H7 (cell line): Measurements from ENCODE around the gene SLC5A10. TPM values are rescaled to one million over a fixed set of nuclear protein-coding genes. Genes with fewer than 3 reads are reported as not detected.
"Not testable (repeated sequence)": the region's sequence is repeated elsewhere in the genome, so short reads cannot be mapped to it uniquely, and the experiment has no call there.

ENCODE experiments used
- DNase-seq: peaks from one replicate; pipeline ENCODE4 v3.0.0; 2012
- H3K27me3 ChIP-seq: 2 replicates; pipeline ENCODE4 v1.6.0; 2011; ENCODE audit warnings: mild to moderate bottlenecking, low read length; ENCODE audit not compliant: control insufficient read depth, insufficient read depth
- H3K36me3 ChIP-seq: replicated peaks from 2 replicates; pipeline ENCODE4 v1.5.1; 2011; ENCODE audit warnings: low read length; ENCODE audit not compliant: control insufficient read depth, insufficient read depth
- H3K4me3 ChIP-seq: 2 replicates; pipeline ENCODE4 v1.5.1; 2011; ENCODE audit warnings: low read depth, mild to moderate bottlenecking, control low read depth, low read length, moderate library complexity; ENCODE audit not compliant: insufficient read depth
- total RNA-seq: library from RNA; depleted of rRNA; stranded (reverse); fragments of >200 nt; shearing (Covaris generic); gene quantifications from 2 replicates; pipeline ENCODE4 v1.2.3, GENCODE V29; 2014; rRNA removed

Gene SLC5A10
- not detected in 2 replicates for total RNA-seq

DNA sequence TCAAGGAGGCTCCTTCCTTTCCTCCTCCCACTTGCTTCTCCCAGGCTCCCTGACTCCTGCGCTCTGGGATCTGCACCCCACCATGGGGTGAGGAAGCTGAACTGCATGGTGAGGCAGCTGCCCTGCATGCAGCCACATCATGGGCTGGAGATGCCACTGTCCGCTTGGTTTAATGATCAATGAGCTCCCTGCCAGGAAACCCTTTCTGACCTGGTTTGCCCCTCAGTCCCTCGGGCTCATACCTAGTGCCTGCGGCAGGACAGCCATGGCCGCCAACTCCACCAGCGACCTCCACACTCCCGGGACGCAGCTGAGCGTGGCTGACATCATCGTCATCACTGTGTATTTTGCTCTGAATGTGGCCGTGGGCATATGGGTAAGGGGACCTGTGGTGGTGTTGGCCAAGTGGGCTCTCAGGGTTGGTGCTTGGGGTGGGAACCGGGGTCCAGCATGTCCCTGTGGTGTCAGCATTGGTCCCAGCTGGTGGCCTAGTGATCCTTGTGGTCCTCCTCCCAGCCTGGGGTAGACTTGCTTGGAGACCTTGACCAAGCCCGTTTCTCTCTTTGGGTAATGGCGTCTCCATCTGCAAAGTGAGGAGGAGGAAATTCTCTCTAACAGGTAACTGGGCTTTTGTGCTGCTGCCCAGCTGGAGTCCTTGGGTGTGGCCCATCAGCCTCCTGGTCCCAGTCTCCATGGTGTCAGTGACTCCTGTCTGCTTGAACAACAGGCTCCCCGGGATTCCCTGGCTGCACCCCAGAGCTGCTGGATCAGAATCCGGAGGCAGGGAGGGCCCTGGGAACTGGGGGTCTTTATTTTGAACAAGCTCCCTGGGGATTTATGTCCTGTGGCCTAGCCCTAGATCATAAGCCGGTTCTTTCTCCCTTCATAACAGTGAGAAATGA, at the start of gene SLC5A10:
Gene SLC5A10, plus strand, starts transcription at position 225 of the 902 bp plus-strand sequence. Its CDS starts 41 bp downstream, at position 266.
- Histone ChIP-seq H3K36me3 (no peaks in the 10 kb centered on the region), H3K4me3 (no peak within 1 kb of the TSS), H3K27me3 (no peaks in the 10 kb centered on the region)
- DNase-seq, result peak; percentile 85

DNA sequence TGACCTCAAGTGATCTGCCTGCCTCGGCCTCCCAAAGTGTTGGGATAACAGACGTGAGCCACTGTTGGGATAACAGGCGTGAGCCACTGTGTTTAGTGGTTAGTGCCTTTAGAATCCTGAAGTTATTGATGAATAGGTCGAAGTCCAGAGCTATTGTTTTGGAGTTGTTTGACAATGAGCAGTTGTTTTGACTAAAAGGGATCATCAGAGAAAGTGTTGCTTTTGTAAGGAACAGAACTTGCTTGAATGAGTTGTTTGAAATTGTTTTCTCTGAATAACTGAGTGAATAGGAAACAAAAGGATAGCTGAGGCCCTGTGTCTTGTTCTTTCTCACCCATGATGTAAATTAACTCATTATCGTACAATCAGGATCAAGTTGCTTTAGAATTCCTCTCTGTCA, 47.5 kb upstream of the SLC5A10 start:
- Histone ChIP-seq H3K27me3 (no peaks in the 10 kb centered on the region), H3K4me3 (no peak overlapping the region), H3K36me3 (peaks cover 3% of the 10 kb centered on the region)
- no peak for DNase-seq

DNA sequence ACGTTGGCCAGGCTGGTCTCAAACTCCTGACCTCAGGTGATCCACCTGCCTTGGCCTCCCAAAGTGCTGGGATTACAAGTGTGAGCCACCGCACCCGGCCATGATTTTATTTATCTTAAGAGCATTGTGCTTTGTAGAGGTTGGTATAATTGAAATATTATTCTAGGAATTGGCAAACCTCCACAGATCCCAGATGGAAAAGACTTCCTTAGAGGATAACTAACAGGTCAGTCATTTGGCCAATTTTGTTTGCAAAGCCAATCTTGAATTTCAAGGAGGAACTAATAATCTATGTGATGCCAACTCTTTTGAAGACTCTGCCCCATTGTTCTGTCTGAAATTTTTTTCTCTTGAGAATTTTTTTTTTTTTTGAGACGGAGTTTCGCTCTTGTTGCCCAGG, 46.7 kb upstream of the SLC5A10 start:
- no peak for DNase-seq
- H3K27me3 ChIP-seq, result no peaks in the 10 kb centered on the region
- peaks cover 3% of the 10 kb centered on the region for H3K36me3 ChIP-seq
- H3K4me3 ChIP-seq, result no peak overlapping the region

DNA sequence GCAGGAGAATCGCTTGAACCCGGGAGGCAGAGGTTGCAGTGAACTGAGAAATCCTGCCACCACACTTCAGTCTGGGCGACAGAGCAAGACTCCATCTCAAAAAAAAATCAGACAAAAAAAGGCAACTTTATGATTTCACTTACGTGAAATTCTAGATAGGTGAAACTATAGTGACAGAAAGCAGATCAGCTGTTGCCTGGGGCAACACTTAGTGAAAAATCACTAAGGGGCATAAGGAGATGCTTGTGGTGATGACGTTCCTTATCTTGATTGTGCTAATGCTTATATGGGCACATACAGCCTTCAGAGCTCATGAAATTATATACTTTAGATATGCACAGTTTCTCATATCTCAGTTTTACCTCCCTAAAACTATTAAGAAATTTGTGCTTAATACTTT, 41.6 kb upstream of the SLC5A10 start:
- peaks cover 4% of the 10 kb centered on the region for H3K36me3 ChIP-seq
- DNase-seq, result no peak
- H3K4me3 ChIP-seq, result no peak overlapping the region
- H3K27me3 ChIP-seq, result no peaks in the 10 kb centered on the region

DNA sequence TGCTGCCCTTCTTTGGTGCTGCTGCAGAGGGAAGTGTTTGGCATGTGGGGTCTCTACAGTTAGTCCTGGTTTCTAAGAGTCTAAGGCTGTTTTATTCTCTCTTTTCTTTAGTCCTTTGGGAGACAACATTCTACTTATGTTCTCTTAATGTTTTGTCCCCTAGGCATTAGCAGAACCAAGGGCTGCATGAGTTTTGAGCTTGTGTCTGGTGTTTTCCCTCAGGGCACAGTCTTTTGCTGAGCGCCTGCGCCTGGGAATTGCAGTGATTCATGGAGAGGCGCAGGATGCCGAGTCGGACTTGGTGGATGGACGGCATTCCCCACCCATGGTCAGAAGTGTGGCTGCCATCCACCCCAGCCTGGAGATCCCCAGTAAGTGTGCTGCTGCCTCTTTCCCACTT, 41.1 kb upstream of the SLC5A10 start:
- Histone ChIP-seq H3K4me3 (no peak overlapping the region), H3K36me3 (peaks cover 7% of the 10 kb centered on the region), H3K27me3 (no peaks in the 10 kb centered on the region)
- DNase-seq, result no peak

DNA sequence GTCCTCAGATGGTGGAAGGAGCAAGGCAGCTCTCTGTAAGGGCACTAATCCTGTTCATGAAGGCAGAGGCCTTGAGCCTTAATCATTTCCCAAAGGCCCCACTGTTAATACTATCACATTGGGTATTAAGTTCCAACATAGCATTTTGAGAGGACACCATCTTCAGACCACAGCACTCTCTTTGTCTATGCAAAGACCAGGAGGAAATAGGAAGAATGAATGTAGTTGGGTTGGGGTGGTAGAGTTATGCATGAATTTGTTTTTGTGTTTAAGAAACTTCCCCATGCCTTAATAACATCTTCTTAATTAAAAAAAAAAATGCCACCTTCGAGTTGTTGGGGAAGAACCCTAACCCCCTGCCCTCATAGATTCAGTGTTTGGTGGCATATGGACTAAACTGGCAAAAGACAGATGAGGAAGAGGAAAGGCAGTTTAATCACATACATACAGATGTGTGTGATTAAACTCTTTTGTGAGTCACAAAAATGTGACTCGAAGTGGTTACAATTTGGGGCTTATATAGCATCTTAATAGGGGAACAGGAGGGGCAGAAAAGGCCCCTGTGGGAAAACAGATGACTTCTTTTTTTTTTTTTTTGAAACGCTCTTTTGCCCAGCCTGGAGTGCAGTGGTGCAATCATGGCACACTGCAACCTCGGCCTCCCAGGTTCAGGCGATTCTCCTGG, 35.0 kb upstream of the SLC5A10 start:
- no peaks in the 10 kb centered on the region for H3K27me3 ChIP-seq
- no peak for DNase-seq
- peaks cover 7% of the 10 kb centered on the region for H3K36me3 ChIP-seq
- H3K4me3 ChIP-seq, result no peak overlapping the region

DNA sequence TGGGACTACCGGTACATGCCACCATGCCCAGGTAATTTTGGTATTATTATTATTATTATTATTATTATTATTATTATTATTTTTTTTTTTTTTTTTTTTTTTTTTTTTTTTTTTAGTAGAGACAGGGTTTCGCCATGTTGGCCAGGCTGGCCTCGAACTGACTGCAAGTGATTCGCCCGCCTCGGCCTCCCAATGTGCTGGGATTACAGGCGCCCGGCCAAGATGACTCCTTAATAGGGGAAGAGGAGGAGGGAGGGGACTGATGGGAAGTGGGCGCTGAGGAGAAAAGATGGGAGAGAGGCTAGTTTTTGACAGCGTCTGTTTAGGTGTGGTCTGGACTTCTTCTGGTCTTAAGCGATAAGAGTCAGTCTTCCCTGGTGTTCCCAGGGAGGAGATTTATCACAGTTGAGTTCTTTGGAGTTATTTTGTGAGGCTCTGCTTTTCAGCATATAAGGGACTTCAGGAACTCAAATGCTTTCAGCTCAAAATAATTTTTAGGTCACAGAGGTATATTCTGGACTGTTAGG, 34.4 kb upstream of the SLC5A10 start:
- Histone ChIP-seq H3K4me3 (no peak overlapping the region), H3K27me3 (no peaks in the 10 kb centered on the region), H3K36me3 (peaks cover 5% of the 10 kb centered on the region)
- no peak for DNase-seq

DNA sequence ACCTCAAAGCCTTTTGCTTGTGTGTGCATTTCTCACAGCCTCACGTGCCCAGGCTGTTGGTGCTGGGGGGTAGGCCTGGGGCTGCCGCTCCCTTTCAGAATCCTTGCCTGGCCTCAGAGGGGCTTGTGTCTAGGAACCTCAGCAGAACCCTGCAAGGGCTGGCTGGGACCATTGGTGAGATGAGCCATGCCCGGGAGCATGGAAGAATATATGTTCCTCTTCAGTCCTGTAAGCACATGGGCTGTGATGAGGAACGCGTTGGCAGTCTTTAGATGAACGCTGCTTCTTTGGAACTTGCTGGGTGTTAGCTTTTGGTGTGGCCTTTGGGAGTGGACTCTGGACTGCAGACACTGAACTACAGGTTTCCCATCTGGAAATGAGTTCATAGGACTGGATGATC, 32.0 kb upstream of the SLC5A10 start:
- Histone ChIP-seq H3K27me3 (no peaks in the 10 kb centered on the region), H3K4me3 (no peak overlapping the region), H3K36me3 (peaks cover 5% of the 10 kb centered on the region)
- no peak for DNase-seq

DNA sequence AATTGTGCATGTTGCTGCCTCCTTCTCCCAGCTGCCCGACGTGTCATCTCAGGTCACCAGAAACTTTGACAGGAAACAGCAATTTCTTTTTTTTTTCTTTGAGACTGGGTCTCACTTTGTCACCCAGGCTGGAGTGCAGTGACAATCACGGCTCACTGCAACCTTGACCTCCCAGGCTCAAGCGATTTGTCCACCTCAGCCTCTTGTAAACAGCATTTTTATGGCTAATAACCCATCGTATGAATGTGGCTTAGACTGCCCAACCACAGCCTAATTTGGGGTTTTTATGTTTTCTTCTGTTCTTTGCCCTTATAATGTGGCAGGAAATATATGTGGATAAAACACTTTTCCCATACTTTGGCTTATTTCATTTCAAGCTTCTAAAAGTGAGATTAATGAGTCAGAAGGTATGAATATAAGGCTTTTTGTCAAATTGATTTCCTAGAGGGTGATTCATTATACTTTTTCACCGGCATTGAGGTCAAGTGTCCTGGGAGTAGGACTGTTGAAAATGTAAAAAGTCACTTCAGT, 31.0 kb upstream of the SLC5A10 start:
- Histone ChIP-seq H3K36me3 (peaks cover 3% of the 10 kb centered on the region), H3K27me3 (no peaks in the 10 kb centered on the region), H3K4me3 (no peak overlapping the region)
- DNase-seq, result no peak

DNA sequence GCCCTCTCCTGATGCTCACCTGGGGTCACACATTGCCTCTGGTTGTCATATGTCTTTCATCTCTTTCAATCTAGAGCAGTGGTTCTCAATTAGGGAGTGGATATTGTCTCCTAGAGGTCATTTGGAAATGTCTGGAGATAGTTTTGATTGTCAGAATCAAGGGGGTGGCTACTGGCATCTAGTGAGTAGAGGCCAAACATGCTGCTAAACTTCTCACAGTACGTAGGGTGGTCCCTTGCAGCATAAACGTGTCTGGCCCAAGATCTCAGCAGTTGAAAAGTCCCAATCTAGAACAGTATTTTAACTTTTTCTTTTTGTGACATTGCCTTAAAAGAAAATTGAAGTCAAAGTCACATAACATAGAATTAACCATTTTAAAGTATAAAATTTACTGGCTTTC, 30.5 kb upstream of the SLC5A10 start:
- DNase-seq, result no peak
- no peak overlapping the region for H3K4me3 ChIP-seq

DNA sequence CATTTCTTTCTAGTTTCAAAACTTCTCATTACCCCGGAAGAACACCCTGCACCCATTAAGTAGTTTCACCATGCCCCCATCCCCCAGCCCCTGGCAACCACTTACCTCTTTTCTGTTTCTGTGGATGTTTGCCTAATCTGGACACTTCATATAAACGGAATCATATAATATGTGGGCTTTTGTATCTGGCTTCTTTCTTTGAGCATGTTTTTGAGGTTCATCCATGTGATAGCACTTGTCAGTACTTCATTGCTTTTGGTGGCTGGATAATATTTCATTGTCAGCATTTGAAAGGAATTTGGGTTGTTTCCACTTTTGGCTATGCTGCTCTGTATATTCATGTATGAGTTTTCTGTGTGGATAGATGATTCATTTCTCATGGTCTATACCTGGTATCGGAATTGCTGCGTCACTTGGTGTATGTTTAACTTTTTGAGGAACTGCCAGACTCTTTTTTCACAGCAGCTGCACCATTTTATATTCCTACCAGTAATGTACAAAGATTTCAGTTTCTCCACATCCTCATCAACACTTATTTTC, 30.0 kb upstream of the SLC5A10 start:
- no peak for DNase-seq
- peaks cover 2% of the 10 kb centered on the region for H3K36me3 ChIP-seq
- H3K27me3 ChIP-seq, result no peaks in the 10 kb centered on the region
- H3K4me3 ChIP-seq, result no peak overlapping the region

More for the DNA sequence above, 30.5 kb upstream of the SLC5A10 start:
- H3K36me3 ChIP-seq, result peaks cover 3% of the 10 kb centered on the region
- no peaks in the 10 kb centered on the region for H3K27me3 ChIP-seq

DNA sequence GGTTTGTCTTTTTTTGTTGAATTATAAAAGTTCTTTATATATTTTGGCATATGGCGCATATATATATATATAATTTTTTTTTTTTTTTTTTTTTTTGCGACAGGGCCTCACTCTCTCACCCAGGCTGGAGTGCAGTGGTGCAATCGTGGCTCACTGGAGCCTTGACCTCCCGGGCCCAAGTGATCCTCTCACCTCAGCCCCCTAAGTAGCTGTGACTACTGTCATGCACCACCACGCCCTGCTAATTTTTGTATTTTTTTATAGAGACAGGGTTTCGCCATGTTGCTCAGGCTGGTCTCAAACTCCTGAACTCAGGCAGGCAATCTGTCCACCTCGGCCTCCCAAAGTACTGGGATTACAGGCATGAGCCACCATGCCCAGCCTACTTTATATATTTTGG, 29.4 kb upstream of the SLC5A10 start:
- H3K4me3 ChIP-seq, H3K27me3 ChIP-seq, DNase-seq, H3K36me3 ChIP-seq: not testable (repeated sequence)

DNA sequence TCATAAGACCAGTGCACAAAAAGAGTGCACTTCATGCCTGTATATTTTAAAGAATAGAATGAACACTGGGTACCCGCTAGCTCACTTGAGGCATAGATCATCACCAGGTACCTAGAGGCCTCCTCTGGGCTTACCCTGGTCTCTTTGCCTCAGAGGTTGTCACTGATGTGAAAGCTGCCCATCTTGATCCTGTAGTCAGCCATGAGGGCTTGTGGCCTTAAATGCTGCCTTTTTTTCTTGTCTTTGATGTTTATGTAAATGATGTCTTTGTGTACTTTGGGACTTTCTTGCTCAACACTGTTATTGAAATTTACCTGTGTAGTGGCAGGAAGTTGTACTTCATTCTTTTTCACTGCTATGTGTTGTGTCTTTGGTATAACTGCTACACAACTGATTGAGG, 26.8 kb upstream of the SLC5A10 start:
- no peaks in the 10 kb centered on the region for H3K27me3 ChIP-seq
- no peak overlapping the region for H3K4me3 ChIP-seq
- no peak for DNase-seq
- H3K36me3 ChIP-seq, result peaks cover 3% of the 10 kb centered on the region; the same call in 1 of the 2 replicates

DNA sequence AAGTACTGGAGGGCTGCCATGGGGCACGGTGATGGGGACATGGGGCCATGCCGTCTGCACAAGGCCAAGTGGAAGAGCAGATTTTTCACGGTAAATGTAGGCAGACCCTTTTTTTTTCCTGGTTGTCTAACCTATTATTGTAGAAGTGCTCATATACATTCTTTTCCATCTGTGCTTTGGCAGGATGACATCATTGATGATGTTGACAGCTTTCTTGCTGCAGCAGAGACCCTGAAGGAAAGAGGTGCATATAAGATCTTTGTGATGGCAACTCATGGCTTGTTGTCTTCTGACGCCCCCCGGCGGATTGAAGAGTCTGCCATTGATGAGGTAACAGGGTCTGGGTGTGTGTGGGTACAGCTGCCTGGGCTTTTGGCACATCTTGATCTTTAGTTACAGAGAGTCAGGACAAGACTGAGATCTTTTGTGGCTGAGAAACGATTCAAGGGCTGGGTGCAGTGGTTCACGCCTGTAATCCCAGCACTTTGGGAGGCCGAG, 23.3 kb upstream of the SLC5A10 start:
- Histone ChIP-seq H3K27me3 (no peaks in the 10 kb centered on the region), H3K36me3 (peaks cover 5% of the 10 kb centered on the region), H3K4me3 (no peak overlapping the region)
- DNase-seq, result peak; percentile 39
